NB4 (cell line): ENCODE results near the gene RGS1.

Experiments used
- CTCF ChIP-seq: IDR thresholded peaks from one replicate; pipeline ENCODE4 v1.5.1; 2012; ENCODE audit warnings: low read depth, low read length
- MYC ChIP-seq: IDR thresholded peaks from 2 replicates; pipeline ENCODE4 v1.6.1; 2011; ENCODE audit warnings: low read depth, low read length

DNA sequence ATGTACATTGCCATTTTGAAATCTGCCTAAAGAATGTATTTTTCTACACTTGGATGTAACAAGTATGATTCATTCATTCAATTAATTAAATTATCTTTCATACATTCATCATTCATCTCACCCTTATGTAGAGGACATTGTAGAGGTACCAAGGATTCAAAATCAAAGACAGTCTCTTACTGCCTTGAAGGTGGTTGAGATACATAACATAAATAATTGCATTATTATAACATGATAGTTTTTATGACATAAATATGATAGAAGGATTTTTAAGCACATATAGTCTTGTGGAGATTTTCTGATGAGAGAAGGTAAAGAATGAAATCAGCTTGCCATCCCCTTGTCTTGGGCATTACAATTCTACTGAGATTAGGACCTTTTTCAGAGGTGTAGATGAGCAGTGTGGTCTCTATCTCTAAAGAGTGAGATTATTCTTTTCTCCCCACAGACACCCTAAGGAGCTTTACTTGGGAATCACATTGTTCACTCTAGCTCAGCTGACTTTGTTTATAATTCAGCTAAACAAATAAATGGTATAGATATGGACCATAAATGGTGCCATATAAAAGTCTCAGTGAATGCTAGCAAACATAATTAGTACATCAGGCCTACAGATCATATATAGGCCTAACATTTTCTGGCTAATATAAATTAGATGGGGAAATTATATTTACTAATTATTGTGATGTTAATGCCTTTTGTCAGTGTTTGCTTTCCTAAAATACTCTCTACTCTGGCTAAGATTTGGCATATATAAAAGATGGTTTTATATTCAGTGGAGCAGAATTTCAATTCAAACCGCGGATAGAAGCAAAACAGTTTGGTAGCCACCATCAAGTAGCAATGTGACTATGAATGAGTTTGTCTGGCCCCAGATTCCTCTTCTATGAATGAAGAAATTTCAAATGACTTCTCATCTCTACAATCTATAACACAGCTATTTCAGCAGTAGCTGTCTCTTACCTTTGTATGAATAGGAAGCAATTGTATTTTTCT, 1.9 kb downstream of the RGS1 start:
- TF ChIP-seq CTCF (no peak), MYC (no peak)
